NCI-H2029 treated with DMSO at 0.1 percent for 48 hours (cell line): ENCODE measurements around the gene CMTM8.
"Not testable (repeated sequence)": the region's sequence is repeated elsewhere in the genome, so short reads cannot be mapped to it uniquely, and the experiment has no call there.

Experiments used
- DNase-seq: peaks from one replicate; lab custom pipeline; 2025; lab: John Stamatoyannopoulos, UW

The CMTM8 gene, protein sequence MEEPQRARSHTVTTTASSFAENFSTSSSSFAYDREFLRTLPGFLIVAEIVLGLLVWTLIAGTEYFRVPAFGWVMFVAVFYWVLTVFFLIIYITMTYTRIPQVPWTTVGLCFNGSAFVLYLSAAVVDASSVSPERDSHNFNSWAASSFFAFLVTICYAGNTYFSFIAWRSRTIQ

DNA sequence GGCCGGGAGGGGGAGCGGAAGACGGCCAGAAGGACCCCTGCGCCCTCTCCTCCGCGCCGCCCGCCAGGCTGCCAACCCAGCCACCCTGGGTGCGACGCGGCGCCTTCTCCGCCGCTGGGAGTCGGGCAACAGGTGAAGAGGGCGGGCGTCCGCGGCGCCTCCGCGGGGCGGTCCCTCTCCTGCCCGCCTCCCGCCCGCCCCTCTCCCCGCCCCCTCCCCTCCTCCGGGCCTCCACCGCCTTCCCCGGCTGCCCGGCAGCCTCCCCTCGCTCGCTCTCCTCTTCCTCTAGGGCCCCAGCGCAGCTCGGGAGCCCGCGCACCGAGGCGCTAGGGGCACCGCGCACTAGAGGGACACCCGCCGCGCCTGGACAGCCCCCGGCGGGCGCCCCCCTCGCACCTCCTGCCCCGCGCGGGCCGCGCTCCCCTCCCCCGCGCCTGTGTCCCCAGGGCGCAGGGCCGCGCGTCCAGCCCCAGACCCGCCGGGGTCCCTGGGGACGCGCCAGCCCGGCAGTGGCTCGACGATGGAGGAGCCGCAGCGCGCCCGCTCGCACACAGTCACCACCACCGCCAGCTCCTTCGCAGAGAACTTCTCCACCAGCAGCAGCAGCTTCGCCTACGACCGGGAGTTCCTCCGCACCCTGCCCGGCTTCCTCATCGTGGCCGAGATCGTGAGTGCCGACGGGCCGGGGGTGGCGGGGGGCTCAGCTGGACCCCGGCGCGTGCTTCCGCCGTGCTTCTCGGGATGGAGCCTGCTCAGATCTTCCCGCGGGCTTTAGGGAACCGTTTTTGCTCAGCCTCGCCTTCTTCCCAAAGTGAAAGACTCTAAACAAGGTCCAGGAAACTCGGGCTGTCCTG lies at the start of gene CMTM8:
TSS of gene CMTM8 (plus strand) at position 228 of the 854 bp plus-strand sequence. CDS start at position 521, 293 bp downstream.
- peak; percentile 53 for DNase-seq

DNA sequence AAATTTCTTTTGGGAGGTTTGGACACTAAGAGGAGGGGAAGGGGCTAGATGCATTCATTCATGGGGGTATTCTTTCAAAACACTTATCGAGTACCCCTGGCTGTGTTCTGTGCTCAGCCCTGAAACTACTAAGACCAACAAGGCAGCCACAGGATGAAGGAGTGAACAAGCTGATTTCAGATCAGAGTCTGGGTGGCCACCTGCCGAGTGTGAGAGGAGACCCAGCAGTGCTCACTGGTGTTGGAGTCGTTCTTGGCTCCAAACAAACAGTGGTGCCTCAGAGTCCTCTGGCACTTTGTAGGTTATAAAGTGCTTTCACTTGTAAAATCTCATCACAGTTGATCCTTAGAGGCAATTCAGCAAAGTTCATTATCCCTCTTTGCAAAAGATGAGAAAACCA lies 48.8 kb upstream of the CMTM8 start:
- DNase-seq: no peak

DNA sequence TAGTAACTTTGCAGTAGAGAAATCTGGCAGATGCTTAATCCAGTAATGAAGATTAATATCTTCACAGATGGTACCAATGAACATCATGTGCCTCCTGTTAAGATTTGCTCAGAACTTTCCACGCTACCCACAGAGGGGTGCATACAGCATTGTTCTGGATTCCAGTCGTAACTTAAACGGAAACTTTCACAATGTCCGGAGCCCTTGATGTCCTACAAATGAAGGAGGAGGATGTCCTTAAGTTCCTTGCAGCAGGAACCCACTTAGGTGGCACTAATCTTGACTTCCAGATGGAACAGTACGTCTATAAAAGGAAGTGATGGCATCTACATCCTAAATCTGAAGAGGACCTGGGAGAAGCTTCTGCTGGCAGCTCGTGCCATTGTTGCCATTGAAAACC lies 47.9 kb upstream of the CMTM8 start:
- DNase-seq: not testable (repeated sequence)

DNA sequence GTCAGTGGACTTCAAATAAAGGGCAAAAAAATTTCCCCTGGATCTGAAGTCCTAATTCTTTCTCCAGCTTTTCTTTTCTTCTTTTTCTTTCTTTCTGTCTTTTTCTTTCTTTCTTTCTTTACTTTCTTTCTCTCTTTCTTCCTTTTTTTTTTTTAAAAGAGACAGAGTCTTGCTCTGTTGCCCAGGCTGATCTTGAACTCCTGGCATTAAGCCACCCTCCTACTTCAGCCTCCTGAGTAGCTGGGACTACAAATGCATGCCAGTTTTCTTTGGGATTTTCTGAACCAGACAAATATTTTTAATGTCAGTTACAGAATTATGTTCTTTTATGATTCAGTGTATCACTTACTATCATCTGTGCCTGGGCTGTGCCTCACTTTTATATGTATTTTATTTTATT lies 45.4 kb upstream of the CMTM8 start:
- no peak for DNase-seq

DNA sequence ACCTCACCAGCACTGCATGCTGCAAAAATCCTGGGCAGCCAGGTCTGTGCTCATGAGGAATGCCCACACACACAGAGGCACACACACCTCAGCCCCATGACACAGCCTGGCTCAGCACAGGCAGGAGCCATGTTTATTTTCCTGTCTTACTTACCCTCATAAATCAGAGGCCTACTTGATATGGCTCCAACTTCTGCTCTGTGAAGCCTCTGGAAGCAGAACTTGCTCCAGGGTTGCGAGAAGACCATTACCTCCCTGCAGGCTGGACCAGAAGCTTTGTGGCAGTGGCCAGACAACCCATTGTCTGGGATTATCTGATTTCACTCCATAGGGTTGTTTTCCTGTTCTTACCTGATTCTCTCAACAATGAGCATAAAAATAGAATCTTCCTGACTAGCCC lies 43.8 kb upstream of the CMTM8 start:
- no peak for DNase-seq

DNA sequence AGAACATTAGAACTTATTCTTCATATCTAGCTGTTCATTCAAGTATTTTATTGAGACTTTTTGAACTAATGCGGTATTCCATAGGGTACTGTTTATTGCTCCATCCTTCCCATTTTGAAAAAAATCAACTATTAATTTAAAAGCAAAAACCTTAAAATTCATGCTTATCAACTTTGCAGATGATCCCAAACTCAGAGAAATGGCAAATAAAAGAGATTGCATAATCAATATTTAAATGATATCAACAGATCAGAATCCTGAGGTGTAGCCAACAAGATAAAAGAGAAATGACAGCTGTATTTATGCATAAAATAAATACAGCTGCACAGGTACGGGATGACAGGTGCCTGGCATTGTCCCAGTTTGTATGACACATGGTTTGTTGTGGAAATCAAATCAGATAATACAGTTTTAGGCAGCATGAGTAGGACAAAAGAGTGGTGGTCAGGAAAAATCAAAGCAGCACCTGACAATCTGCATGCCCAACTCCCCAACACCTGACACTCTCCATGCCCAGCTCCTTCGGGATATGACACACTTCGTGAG lies 42.4 kb upstream of the CMTM8 start:
- DNase-seq: peak; percentile 56

DNA sequence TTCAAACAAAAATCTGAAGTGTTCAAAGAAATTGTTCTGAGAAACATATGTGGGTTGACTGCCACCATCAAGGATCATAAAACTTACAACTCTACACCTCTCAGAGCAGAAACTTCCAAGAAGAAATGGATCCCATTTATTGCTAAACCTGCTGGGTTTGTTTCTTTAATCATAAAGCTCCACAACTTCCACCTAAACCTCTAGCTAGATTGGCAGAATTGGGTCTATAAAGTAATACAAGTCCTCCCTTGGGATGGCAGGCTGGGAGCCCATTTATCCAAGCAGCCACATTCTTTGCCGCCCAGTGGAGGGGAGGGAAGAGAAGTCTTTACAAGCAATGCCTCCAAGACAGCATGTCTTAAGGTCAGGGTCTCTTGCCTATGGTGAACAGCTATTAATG lies 40.5 kb upstream of the CMTM8 start:
- no peak for DNase-seq

DNA sequence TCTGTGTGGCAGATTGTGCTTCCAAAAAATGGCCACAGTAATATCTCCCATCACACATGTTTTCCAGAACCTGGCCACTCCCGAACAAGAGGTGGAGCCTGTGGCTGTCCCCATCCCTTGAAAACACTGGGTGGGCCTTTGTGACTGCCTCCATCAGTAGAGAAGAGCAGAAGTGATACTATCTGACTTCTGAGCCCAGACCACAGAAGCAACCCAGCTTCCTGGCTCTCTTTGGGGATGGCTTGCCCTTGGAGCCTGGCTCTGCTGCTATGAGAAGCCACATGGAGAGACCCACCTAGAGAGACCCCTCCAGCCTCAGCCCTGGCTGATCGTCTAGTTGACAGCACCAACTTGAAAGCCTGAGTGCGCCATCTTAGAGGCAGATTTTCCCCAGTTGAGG lies 39.8 kb upstream of the CMTM8 start:
- DNase-seq: no peak

DNA sequence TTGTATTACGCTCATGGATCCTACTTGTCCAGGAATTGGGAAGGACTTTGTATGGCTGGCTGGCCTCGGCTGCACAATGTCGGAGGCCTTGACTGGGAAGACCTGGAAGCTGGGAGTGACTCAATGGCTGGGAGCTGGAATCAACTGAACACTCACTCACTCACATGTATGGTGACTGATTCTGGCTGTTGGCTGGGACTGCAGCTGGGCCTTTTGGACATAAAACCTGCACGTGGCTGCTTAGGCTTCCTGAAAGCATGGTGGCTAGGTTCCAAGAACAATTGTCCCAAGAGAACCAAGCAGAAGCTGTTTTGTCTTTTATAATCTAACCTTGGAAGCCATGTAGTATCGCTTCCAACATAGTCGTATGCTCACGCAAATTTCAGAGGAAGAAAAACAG lies 38.0 kb upstream of the CMTM8 start:
- no peak for DNase-seq

DNA sequence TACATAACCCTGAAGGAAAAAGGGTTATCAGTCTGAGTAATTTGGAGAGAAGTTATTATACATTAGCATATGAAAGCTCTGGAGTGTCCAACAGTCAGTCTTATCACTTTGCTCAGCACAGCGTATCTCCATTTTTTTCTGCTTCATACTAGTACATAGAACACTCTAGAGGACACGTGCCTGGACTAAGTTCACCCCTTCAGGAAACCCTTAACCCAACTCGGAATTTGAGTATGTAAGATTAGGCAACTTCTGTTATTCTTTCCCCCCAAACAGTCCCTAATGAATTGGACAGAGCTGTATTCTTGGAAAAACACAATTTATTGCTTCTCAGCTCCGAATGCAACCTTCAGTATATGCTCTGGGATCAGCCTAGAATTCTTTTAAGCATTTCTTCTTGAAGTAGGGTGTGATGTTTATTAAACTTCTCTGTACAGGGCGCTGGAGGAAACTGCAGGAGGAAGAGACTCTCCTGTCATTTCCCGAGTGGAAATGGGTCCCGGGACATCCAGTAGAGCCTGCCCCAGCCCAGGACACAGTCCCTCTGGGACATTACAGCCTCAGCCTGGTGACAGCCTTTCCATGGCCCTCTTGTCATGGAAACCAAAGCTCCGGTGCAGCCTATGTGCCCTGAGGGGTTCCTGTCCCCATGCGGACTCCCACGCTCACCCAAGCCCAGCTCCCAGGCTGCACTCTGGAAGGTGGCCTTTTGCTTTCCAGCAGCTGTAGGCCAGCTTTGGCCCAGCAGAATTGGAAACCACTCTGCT lies 37.3 kb upstream of the CMTM8 start:
- no peak for DNase-seq

DNA sequence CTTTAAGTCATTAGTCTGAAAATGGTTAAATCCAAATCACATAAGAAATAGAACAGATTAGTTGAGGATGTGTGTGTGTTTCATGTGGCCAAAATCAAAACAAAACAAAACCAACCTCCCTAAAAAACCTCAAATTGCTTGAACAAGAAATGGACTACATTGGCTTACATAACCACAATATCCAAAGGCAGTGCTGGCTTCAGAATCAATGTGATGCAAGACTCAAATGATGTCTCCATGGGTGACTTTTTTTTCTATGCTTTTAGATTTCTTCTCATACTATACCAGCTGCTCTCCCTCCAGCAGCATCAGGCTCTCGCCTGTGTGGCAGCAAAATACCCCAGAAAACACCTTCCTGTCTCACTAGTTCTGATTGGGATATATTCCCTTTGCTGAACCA lies 36.0 kb upstream of the CMTM8 start:
- DNase-seq: no peak

DNA sequence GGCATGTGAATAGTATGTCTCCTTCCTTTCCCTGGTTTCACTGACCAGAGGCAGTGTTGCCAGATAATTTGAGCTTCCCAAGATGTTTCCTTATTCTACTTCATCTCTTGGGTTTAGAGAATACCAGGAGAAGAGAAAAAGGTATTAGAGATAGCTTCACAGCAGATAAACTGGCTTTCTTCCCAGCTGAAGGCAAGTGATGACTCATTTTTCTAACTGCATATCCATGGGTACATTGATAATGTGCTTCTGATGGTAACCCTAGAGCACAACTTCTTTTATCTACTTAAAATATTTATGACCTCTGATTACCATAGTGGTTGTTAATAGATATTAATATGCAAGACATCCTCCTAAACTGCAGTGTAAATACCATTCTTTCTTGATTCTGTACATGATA lies 34.6 kb upstream of the CMTM8 start:
- no peak for DNase-seq

DNA sequence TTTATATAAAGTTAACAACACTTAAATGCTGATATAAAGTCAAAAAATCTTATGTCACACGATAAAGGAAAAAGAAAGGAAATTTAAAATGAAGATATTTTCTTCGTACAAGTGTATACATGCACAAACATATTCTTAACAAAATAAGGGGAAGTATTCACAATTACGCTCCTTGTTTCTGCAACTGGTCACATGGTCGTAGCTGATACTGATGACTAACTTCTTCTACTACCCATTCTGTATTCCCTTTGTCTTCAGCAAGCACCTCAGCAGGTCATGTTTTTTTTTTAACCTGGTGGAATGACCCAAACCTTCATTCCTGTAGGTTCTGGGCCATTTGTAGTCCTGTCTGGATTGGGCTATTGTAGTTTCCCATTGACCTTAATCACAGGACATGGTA lies 30.0 kb upstream of the CMTM8 start:
- DNase-seq: no peak

DNA sequence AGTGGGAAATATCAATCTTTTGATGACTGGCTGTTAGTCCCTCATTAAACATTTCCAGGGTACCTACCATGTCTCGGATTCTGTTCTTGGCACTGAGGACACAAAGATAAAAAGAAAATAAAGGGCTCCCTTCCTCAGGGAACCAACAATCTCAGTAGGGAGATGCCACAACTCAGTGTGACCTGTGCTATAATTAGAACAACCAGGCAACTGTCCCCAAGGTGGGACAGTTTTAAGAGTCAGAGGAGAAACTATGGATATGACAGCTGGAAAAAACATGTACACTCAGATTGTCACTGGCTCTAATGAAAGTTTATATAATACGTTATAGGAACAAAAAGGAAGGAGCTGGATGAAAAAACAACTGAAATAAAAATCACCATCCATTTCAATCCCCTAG lies 23.3 kb upstream of the CMTM8 start:
- DNase-seq: no peak

DNA sequence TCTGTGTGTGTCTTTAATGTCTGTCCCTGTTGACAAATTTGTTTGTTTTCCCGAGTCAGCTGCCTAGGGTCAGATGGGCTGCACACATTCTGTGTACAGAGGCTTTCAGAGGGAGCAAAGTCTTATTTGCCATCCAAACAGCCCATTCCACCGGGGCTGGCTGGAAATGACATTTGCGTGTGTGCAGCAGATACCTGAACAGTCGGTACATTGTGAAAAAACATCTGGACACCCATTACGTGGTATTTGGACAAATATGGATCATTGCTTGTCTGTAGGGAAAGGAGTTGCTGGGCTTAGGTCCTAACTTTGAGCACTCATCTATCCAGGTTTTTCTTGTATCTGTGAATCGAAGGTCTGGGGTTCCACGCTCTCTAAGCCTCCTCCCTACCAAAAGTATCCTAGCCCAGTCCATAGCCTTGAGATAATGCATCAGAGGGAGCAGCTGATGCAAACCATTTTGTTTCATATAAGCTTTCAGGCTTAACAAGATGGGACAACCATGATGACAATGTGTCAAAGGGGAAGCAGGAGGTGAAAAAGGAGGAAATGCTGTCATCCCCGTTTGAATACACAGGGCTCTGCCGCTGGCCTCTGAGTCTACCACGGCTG lies 22.2 kb upstream of the CMTM8 start:
- no peak for DNase-seq

DNA sequence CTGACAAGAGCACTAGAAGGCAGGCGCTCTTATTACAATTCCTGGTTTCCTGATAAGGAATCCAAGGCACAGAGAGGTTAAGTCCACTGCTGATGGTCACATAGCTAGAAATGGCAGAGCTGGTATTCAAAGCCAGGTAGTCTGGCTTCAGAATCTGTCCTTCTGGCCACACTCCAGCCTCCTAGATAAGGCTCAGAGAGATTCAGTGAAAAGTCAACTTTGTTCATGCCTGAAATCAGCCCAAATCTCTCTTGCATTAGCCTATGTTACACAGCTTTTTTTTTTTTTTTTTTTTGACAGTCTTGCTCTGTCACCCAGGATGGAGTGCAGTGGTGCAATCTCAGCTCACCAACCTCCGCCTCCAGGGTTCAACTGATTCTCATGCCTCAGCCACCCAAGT lies 21.1 kb upstream of the CMTM8 start:
- no peak for DNase-seq

DNA sequence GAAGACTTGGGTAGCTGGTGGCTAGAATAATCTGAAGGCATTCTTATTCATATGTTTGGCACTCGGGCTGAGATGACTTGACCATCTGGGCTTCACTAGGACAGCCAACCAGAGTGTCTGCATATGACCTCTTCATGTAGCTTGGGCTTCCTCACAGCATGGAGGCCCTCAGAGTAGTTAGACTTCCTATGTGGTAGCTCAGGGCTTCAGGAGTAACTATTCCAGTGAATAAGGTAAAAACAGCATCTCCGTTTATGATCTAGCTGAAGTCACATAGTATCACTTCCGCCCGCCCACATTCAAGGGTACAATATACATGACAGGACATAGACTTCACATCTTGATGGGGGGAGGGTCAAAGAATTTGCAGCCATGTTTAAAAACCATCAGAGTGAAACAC lies 18.9 kb upstream of the CMTM8 start:
- DNase-seq: no peak

DNA sequence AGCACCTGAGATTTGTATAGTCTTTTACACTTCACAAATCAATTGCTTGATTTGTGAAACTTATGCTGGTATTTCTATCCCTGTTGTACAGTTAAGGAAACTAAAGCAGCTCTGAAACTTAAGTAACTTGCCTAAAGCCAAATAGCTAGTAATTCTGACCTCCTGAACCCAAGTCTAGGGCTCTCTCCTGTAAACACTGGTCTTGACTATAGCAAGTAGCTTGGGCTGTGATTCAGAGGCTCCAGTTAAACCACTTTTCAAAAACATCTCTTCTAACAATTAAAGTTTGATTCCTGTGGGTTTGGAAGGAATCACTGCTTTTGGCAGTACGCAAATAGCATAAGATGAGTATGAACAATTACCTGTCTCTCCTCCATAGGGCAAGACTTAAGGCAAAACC lies 18.5 kb upstream of the CMTM8 start:
- no peak for DNase-seq

DNA sequence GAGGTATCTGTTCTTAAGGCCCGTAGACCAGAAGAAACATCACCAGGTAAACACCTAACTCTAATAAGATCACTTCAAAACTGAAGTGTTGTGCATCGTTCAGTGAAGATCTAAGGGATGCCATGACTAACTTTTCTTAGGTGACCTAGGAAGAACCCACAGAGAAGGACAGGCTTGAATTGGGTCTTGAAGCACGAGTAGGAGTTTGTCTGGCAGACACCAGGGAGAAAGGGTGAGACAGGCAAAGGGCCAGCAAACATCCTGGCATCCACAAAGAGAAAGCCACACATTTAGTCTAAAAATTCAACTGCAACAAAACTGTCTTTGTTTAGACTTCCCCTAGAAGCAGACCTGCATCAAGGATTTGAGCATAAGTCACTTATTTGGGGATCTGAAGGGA lies 15.5 kb upstream of the CMTM8 start:
- no peak for DNase-seq

DNA sequence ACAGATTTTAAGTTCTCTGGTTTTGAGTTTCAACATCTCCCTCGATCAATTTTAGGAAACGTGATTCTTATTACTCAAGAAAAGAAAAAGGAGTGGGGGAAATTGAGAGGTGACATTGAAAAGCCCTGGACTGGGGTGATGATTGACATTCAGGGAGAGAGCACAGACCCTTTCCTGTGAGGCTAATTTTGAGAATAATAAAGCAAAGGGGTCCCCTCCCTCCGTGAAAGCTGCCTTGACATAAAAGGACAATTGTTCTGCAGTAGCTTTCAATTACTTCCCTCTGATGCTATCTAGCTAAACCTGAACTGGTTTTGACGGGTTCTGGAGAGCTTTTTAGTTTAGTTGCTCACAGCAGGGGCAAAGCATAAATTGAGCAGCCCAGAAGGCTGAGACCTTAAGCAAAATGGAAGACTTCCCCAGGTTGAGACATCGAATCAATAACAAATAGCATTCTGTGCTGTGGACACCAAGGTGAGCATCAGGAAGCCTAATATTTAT lies 14.4 kb upstream of the CMTM8 start:
- no peak for DNase-seq

DNA sequence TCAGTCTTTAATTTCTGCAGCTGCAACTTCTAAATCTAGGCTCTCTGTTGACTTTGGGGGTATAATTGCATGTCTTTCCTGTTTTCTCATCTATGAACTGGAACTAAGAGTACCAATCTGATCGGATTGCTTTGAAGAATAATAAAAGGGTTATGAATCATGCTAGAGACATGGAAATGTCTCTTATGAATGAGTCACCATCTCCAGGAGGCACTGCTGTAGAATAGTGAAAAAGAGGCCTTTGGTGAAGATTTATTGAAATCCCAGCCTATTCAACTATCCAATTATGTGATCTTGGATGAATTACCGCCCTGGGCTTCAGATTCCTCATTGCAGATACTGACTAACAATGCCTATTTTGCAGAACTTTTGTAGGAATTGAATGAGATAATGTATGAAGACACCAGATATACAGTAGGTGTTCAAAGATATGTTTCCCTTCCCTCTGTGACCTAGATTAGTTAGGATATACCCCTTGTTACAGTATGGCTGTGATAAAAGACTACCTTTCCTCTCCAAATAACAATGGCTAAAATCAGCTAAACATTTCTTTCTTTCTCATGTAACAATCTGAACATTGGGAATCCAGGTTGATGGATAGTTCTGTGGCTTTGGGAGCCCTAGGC lies 11.5 kb upstream of the CMTM8 start:
- DNase-seq: no peak

DNA sequence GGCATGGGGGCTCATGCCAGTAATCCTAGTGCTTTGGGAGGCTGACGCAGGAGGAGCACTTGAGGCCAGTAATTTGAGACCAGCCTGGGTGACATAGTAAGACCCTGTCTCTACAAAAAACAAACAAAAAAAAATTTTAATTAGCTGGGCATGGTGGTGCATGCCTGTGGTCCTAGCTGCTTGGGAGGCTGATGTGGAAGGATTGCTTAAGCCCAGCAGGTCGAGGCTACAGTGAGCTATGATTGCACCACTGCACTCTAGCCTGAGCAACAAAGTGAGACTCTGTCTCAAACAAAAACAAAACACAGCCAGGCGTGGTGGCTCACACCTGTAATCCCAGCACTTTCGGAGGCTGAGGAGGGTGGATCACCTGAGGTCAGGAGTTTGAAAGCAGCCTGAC lies 9.7 kb upstream of the CMTM8 start:
- DNase-seq: not testable (repeated sequence)
